Fibroblast of skin of back (primary cell): ENCODE data around the gene PLAU.
A peak's percentile ranks its signal among the peaks of the same experiment; 100 is the strongest.
"Not testable (repeated sequence)": the region's sequence is repeated elsewhere in the genome, so short reads cannot be mapped to it uniquely, and the experiment has no call there.

ENCODE experiments used
- DNase-seq: peaks from one replicate; pipeline ENCODE4 v3.0.0-alpha.2; 2013

The PLAU gene

DNA sequence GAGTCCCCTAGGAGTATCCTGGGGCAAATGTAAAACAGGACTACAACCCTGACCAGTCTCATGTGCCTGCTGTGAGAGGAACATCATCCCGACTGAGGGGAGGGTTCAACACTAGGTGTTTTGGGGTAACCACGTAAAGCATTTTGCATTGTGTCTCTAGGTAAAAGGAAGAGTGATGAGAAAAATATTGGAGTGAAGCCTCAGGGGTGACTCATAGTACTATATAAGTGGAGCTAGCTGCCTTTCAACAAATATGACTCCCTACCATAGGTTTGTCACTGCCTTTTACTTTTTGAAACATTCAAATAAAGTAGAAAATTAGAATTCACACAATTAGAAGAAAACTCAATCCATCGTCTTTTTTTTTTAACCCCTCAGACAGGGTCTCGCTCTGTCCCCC is 34.0 kb upstream of the PLAU start:
- DNase-seq: peak; percentile 52

DNA sequence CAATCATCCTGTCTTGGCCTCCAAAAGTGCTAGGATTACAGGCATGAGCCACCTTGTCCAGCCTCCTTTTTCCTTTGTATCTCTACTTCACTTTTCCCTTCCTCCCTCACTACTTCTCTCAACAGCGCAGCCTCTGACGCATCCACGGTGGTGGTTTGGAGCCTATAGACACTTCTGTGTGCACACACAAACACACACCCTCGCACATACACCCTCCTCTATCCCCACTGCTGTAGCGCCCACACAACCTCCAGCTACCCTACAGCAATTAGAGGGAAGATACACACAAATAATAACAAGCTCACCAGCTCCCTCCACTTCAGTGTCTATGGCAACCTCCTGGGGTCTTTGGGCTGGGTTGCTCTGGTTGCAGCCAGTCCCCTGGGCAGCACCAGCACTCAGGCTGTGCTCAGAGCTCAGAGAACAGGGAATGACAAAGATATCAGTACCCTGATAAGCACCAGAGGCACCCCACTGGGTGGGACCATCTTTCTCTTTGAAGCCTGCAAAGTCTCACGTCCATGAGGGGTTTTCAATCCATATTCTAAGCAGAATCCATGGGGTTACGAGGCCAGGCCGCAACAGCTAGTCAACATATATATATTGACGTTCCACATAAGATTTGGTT is 33.3 kb upstream of the PLAU start:
- DNase-seq: no peak

DNA sequence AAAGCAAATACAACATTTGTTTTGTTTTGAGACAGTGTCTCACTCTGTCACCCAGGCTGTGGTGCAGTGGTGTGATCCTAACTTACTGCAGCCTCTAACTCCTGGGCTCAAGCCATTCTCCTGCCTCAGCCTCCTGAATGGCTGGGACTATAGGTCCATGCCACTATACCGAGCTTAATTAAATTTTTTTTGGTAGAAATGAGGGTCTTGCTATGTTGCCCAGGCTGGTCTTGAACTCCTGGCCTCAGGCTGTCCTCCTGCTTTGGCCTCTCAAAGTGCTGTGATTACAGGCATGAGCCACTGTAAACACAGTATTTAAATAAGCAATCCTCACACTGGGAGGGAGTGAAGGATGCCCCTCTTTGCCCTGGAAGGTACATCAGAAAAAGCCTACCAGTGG is 32.6 kb upstream of the PLAU start:
- no peak for DNase-seq

DNA sequence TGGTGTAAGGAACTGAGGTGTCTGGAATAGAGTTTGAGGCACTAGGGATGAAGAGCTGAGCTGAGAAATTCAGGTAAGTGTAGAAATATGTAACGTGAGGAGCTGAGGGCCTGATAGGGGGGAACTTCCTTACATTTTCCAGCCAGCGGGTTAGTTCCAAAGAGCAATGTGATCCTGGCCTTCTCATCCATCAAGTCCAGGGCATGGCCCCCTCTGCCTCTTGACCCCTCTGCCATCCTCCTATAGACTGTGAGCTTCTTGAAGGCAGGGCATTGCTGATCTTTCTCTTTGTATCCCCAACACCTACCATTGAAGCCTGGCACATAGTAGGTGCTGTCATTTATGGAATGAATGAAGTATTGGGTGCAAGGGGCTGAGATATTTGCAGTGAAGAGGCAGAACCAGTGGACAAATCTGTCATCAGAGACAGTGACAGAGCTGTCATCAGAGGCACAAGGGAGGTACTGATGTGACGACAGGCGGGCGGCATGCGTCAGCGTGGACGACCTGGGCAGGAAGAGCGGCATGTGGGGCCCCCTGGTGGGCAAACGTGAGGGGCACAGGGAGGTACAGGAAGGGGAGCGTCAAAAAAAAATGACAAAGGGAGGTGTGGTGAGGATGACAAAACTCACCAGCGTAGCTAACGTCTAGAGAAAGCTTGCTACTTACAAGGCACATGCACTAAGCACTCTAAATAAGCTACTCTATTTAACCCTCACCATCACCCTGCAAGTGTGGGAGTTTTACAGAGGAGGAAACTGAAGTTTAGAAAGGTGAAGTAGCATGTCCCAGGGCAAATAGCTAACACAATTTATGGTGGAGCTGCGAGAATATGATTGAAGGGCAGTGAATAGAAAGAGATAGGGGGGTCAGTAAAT is 31.4 kb upstream of the PLAU start:
- peak; percentile 86 for DNase-seq

DNA sequence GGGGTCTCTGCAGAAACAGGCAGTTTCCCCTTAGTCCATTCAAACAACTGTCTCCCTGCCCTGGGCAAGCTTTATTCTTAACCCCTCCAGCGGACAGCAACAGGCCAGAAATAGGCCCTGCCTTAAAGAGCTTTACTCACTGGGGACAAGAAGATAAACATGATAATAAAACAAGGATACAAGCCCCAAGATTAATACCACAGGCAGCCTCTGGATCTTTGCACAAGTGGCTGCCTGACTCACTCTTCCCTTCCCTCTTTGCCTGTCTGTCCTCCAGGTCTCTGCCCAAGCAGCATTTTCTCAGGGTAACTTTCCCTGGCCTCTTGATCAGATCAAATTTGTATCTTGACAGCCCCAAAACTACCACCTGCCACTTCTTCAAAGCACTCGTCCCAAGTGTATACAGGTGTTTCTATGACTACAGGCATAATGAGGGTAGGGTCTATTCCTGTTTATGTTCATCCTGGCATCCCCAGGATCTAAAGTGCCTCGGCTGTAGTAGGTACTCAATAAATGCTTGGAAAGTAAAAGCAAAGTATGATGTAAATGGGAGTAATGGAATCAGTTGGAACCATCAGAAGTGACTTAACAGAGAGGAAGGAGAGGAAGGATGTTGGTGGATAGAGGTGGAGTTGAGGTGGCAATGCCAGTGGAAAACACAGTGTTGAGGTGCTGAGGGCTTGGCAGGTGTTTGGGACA is 29.6 kb upstream of the PLAU start:
- DNase-seq: peak; percentile 48

DNA sequence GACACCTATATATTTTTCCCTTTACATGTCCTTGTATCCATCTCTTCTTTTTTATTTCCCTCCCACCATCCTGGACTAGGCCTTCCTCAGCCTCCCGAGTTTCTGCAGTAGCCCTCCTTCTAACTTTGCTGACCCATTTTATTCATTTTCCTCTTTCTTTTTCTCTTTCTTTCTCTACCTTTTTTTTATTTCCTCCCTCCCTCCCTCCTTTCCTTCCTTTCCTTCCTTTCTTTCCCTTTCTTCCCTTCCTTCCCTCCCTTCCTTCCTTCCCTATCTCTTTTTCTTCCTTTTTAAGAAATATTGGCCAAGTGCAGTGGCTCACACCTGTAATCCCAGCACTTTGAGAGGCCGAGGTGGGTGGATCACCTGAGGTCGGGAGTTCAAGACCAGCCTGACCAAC is 26.9 kb upstream of the PLAU start:
- no peak for DNase-seq

DNA sequence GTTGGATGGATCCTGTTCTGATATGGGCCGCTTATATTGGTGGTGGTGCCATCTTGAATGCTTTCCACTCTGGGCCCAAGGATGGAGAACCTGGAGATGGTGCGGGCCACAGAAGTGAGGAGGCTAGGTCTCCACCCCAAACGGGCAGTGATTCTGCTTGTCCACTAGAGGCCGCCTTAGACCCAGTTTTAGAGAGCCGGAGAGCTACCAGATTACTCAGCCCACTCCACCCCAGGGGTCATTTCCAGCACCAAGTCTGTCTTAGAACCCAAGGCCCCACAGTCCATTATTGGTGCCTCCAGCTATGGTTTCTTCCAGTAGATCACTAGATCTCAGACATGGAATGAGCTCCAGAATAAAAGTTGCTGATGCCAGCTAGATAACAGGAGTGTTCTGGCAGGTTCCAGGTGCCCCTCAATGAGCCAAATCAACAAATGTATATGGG is 24.8 kb upstream of the PLAU start:
- DNase-seq: peak; percentile 81

DNA sequence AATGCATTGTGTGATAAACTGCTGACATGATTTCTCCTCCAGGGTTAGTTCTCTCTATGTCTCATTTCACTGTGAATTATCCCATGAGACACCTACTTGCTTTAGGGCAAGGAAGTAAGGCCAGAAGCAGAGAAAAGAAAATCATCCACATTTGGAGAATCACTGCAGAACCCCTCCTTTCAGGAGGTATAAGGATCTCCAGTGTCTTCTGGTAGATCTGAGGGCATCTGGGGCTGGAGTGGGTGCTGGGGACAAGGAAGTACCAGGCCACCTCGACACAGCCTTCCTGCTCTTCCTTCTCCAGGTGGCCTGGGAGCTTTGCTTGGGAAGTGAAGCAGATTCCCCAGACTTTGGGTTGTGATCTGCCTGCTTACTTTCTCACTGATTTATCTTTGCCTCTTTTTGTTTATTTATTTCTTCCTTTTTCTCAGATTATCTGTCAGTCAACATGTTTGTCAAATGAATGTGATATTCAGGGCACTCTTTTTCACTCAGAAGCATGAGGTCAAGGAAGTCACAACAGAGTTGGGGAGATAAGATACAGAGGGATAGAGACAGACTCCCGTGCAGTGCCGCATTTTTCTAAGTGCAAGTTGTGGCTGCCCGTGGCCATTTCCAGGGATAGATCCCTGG is 24.2 kb upstream of the PLAU start:
- no peak for DNase-seq

DNA sequence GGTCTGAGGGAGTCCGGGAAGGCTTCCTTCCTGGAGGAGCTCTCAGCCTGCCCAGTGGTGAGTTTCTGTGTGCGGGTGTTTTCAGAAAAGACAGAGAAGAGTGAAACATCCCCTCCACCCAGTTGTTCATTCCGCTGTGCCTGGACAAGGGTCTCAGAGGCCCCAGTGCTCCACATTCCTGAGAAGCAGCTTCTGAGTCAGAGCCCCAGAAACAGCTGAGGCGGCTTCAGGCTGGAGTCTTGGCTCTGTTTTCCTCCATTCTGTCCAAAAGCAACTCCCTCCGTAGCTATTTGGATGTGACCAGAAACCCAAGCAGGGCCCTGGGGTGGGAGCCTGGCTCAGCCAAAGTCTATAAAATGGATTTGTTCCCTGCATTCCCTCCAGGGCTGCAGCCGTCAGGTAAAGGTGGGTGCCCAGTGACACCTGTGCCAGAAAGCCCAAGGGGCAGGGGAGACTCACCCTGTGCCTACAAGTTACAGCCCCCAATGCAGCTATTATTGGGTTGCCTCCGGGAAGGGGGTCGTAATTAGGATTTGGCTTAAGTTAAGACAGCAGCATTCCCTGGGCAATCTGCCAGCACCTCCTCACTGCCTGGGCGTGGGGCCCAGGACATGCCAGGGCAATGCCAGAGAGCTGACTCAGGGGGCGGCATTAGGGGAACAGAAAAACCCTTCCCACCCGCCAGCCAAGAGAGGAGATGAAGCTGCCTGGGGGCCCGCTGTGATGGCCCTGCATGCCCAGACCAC is 23.5 kb upstream of the PLAU start:
- peak; percentile 97 for DNase-seq

DNA sequence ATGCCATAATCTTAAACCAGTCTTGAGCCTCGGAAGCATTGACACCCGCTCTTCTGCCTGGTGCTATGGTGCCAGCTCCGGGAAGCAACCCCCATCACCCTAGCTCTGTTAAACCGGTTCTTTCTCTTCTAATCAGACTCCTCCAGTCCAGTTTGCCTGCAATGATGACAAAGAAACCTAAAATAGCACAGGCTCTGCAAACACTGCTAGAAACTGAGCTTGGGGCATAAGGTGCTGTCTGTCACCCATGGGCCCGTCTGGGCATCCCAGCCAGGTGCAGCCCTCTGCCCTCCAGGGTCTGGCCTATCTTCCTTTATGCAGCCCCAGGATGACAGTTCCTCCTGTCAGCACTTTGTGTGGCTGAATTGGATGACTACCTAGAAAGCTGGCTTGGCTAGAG is 22.4 kb upstream of the PLAU start:
- DNase-seq: no peak

DNA sequence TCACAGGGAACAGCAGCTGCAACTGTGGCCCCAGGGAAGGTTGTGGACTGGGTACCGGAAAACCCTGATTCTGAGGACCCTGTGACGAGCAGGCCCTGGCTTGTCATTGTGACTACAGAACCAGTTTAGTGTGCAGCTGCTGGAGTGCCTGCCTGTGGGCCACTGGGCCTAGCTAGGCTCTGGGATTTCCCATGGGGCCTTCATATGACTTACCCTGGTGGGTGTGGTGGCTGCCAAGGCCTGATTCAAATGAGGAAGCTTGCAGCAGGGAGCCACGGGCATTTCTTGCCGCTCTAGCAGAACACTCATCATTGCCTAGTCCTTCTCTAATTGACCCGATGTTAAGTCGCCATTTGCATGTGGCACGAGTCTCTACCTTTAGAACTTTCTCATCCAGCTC is 21.9 kb upstream of the PLAU start:
- peak; percentile 93 for DNase-seq

DNA sequence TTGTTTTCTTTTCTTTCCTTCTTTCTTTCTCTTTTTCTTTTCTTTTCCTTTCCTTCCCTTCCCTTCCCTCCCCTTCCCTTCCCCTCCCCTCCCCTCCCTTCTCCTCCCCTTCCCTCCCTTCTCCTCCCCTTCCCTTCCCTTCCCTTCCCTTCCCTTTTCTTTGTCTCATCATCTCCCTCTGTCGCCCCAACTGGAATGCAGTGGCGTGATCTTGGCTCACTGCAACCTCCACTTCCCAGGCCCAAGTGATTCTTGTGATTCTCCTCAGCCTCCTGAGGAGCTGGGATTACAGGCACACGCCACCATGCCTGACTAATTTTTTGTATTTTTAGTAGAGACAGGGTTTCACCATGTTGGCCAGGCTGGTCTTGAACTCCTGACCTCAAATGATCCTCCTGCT is 21.5 kb upstream of the PLAU start:
- peak; percentile 67 for DNase-seq

DNA sequence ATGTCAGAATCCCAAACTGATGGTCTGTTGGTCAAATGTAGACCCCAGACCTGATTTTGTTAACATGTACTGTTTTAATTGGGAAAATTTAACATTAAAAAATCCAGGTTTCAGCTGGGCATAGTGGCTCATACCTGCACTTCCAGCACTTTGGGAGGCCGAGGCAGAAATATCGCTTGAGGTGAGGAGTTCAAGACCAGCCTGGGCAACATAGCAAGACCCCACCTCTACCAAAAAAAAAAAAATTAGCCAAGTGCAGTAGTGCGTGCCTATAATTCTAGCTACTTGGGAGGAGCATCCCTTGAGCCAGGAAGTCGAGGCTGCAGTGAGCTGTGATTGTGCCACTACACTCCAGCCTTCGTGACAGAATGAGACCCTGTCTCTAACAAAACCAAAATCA is 20.7 kb upstream of the PLAU start:
- no peak for DNase-seq

DNA sequence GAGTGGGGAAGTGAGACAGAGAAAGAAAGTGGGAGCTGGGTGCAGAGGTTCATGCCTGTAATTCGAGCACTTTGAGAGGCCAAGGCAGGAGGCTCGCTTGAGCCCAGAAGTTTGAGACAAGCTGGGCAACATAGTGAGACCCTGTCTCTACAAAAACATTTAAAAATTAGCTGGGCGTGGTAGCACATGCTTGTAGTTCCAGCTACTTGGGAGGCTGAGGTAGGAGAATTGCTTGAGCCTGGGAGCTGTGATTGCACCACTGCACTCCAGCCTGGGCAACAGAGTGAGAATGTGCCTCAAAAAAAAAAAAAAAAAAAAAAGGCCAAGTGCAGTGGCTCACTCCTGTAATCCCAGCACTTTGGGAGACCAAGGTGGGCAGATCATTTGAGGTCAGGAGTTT is 20.1 kb upstream of the PLAU start:
- DNase-seq: not testable (repeated sequence)

DNA sequence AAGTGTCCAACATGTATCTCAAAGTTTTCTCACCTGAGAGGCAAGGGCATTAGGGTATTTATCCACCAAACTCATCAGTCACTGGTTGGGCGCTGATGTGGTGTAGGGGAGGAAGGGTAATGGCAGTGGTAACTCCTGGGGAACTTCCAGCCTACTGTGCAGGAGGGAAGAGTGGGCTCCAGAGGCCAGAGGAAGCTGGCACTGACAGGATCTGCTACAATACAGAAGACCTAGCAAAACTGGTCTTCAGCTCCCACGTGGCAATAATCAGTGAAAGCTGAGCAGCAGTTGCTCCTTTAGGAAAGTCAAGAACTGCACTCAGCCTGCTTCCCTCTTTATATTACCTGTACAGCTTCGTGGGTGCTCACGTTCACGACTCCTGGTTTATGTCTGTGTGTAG is 19.4 kb upstream of the PLAU start:
- DNase-seq: no peak

DNA sequence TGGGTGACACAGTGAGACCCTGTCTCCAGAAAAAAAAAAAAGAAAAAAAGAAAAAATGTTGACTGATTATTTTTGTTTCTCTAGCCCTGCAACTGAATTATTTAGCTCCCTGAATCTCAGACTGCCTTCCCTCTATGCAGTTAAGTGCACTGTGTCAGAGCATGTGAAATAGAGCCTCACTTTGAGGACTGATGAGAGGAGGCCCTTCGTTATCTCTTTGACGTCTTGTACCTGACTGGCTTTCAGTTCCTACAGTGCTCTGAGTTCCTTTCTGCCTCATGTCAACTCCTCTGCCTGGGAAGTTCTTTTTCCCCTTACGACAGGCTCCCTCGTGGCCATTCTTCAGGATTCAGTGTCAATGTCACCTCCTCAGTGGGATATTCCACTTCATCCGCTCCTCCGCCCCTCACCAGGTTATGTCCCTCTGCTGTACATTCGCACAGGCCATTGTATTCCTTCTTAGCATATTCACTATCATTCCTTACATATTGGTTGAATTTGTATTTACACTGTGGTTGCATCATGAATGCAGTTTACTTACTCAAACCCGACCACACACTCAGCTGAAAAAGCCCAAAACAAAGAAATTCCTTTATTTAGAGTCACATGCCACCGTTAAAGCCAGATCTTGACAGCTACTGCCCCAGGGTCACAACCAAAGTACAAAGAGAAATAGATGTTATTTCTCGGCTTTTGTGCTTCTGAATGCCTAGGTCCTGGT is 18.5 kb upstream of the PLAU start:
- peak; percentile 73 for DNase-seq

DNA sequence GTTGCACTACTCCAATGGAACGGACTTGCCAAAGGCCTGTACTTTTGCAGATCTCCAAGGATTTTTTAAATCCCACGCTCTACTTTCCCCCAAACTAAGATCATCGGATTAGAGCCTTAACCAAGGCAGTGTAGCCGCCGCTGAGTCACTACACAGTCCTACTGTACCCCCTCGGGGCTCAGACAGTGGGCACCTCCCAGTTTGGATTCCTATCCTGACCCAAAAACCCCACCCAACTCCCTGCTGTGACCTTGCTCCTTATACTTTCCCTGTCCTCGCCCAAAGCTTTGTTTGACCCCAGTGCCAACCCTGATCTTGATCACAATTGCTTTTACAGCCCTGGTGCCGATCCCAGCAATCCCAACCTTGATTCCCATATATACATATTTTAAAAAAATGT is 17.5 kb upstream of the PLAU start:
- DNase-seq: peak; percentile 48

DNA sequence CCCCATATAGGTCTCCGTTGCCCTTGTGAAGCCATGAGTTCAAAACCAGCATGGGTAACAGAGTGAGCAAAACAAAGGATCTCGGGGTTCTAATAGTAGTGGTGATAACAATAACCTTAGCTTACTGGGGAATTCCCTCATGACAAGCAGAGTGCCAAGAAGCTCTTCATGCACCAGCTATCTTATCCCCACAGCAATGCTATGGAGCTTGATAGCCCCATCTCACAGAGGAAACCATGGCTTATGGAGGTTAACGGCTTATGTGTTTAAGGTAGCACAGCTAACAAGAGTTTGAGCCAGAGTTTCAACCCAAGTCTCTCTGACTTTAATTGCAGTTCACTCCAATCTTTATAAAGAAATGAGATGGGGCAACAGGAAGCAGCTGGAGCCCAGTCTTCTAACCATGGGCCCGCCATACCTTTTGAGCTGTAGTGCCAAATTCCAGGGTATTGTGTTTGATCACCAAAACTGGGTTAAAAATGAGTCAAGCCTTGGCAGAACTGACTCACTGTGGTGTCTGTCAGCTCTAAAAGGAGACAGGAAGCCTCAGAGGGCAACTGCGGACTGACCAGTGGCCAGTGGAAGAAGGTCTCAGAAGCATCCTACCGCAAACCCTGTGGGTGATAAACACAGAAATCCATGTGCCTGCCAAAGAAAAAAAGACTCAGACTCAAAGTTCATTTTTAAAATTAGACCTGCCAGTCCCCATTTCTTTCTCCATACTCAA is 16.5 kb upstream of the PLAU start:
- peak; percentile 72 for DNase-seq

DNA sequence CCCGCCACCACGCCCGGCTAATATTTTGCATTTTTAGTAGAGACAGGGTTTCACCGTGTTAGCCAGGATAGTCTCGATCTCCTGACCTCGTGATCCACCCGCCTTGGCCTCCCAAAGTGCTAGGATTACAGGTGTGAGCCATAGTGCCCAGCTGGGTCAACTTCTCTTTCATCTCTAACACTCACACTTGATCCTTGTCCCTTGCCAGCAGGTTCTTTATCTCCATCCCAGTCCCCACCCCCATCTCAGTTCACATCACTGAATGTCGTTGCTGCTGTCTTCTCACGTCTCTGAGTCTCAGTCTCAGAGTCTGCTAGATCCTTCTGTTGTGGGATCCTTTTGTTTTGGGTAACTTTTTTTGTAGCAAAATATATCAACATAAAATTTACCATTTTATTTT is 15.6 kb upstream of the PLAU start:
- not testable (repeated sequence) for DNase-seq

DNA sequence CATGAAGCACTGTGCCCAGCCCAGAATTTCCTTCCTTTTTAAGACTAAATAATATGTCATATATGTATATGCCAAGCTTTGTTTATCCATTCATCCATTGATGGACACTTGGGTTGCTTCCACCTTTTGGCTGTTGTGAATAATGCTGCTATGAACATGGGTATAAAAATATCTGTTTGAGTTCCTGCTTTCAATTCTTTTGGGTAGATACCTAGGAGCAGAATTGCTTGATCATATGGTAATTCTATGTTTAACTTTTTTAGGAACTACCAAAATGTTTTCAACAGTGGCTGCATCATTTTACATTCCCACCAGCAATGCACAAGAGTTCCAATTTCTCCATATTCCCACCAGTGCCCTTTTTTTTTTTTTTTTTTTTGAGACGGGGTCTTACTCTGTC is 13.2 kb upstream of the PLAU start:
- DNase-seq: no peak
